ENCODE data around the gene NELL1.

DNA sequence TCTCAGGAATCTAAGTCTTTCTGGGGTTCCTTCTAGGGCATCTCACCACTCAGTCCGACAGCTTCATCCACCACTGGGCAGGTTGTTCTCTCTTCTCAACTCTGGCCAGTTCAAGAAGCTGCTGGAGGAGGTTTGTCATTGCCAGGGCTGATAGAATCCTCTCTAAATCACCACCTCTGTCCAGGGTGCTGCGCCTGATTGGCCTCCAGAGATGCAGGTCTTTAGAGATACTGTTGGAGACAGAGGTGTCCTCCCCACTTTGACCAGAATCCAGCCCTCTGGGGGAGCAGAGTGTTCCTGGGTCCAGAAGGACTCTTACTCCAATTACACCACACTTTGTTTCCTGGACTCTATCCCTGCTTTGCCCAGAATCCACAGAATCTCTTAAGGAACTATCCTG, 90.2 kb downstream of the NELL1 start:
- TF ChIP-seq POLR2A (IDR thresholded peaks at IDR 0.05): no peak
- TF ChIP-seq, protein P1, sequence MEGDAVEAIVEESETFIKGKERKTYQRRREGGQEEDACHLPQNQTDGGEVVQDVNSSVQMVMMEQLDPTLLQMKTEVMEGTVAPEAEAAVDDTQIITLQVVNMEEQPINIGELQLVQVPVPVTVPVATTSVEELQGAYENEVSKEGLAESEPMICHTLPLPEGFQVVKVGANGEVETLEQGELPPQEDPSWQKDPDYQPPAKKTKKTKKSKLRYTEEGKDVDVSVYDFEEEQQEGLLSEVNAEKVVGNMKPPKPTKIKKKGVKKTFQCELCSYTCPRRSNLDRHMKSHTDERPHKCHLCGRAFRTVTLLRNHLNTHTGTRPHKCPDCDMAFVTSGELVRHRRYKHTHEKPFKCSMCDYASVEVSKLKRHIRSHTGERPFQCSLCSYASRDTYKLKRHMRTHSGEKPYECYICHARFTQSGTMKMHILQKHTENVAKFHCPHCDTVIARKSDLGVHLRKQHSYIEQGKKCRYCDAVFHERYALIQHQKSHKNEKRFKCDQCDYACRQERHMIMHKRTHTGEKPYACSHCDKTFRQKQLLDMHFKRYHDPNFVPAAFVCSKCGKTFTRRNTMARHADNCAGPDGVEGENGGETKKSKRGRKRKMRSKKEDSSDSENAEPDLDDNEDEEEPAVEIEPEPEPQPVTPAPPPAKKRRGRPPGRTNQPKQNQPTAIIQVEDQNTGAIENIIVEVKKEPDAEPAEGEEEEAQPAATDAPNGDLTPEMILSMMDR (IDR thresholded peaks at IDR 0.05 in 4 of 5, conservative IDR thresholded peaks at IDR 0.05 in 1 of 5): no peak
